AG04449 (cell line): ENCODE measurements around the gene CCDC195.

Experiments used
- CTCF ChIA-PET: fragments of 350-600 bp; formaldehyde crosslinking; extraction: SDS; loops from one replicate; lab custom pipeline; 2021; ENCODE audit warnings: antibody characterized with exemption; lab: Yijun Ruan, JAX
- POLR2A ChIA-PET: fragments of 400-600, 350-600 bp; formaldehyde crosslinking; extraction: SDS; loops from one replicate; lab custom pipeline; 2020; ENCODE audit warnings: antibody characterized with exemption, inconsistent platforms; lab: Yijun Ruan, JAX
- DNase-seq: peaks from one replicate; pipeline ENCODE4 v3.0.0-alpha.2; 2010; ENCODE audit warnings: low read depth, low spot score
- H3K4me3 ChIP-seq: 2 replicates; pipeline ENCODE4 v1.5.1; 2011; ENCODE audit warnings: low read depth, mild to moderate bottlenecking, control low read depth, low read length
- CTCF ChIP-seq: IDR thresholded peaks from one replicate; pipeline ENCODE4 v1.5.1; 2011; ENCODE audit warnings: mild to moderate bottlenecking, moderate library complexity, low read length, control low read depth, inconsistent platforms; ENCODE audit not compliant: insufficient read depth; ENCODE audit errors: missing control alignments

Gene CCDC195

GRCh38 chr2:224687156-224687555, 29.0 kb downstream of the CCDC195 start:
- no peak for DNase-seq
- TF ChIP-seq CTCF: no peak
- ChIA-PET POLR2A (no interaction called here), CTCF (no interaction called here)
- H3K4me3 ChIP-seq: no peak overlapping the region

- no peak overlapping the region for H3K4me3 ChIP-seq
- DNase-seq: no peak
- TF ChIP-seq CTCF: no peak
- CTCF ChIA-PET: no interaction called here
- POLR2A ChIA-PET: no interaction called here
Measured at GRCh38 chr2:224685121-224685520, 31.0 kb downstream of the CCDC195 start.

GRCh38 chr2:224682134-224682533, 34.0 kb downstream of the CCDC195 start:
- no peak overlapping the region for H3K4me3 ChIP-seq
- no peak for TF ChIP-seq CTCF
- no peak for DNase-seq
- POLR2A ChIA-PET: no interaction called here
- CTCF ChIA-PET: no interaction called here

GRCh38 chr2:224671731-224672130, 44.4 kb downstream of the CCDC195 start:
- H3K4me3 ChIP-seq: no peak overlapping the region
- TF ChIP-seq CTCF: no peak
- no peak for DNase-seq
- POLR2A ChIA-PET: no interaction called here
- CTCF ChIA-PET: no interaction called here

- H3K4me3 ChIP-seq: no peak overlapping the region
- POLR2A ChIA-PET: no interaction called here
- no peak for DNase-seq
- no peak for TF ChIP-seq CTCF
- CTCF ChIA-PET: interaction anchor here (1.5 to 1.8 kb wide), 2 partner anchors 22 to 301 kb away, joined by 5 to 6 read pairs; no protein-coding TSS in a partner anchor
Measured at GRCh38 chr2:224670203-224670602, 46.0 kb downstream of the CCDC195 start.

- ChIA-PET CTCF (interaction anchor here (1.5 kb wide), 1 partner anchor 300 kb away, joined by 6 read pairs; no protein-coding TSS in a partner anchor), POLR2A (no interaction called here)
Measured at GRCh38 chr2:224669449-224669848, 46.7 kb downstream of the CCDC195 start.

More at GRCh38 chr2:224669449-224669848, 46.7 kb downstream of the CCDC195 start:
- no peak for DNase-seq
- no peak for TF ChIP-seq CTCF
- H3K4me3 ChIP-seq: no peak overlapping the region
